ENCODE data around the gene OMP.
"Not testable (repeated sequence)": the region's sequence is repeated elsewhere in the genome, so short reads cannot be mapped to it uniquely, and the experiment has no call there.

The OMP gene

DNA sequence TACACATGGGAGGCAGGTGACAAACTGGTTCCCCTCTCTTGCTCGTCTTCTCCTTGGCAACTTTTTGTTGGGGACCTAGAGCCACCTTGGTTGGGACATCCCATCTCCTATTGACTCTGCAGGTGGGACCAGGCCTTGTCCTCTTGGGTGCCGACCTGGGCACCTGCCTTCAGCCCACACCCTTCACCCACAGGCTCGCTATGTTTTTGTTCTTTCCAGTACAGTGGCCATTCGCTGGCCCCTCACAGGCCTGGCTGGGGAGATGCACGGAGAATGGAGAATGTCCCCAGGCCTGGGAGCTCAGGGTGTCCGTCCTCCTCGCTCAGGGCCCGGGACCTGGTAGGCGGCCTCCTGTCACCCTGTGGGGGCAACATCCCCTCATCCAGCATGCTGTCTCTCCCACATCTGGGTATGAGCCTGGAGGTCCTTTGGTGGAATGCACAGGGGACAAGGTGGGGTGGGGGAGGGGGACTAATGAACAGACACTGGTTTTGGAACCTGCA lies 14.9 kb upstream of the OMP start:
- DNase-seq, result no peak

DNA sequence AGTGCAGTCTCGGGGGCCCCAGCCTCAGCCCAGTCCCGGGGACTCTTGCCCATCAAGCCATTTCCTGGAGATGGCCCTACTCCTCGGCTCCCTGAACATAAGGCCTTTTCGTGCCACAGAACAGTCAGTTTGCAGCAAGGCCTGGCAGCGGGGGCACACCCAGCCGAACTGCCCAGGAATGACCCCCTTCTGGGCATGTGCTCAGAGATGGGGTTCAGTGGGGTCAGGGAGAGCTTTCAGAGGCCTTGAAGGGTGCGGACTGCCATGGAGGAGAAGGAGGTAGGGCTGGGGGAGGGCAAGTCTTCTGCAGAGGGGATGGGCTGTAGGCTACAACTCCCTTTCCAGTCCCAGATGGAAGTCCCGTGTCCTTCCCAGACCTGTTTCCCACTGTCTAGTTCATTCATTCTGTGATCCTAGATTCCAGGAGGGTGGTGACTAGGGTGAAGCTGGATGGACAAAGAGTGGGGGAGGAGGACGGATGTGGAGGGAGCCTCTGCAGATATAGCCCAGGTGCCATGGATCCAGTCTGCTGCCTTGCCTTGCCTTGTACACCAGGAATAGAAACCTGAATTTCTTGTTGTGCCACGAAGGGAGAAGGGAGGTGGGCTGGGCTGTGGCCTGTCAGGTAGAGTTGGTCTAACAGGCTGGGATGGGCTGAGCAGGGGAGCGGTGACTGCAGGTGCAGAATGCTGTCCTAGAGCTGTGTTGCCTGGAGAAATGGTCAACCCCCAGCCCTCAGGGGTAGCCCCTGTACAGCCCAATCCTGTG lies 14.2 kb upstream of the OMP start:
- no peak for DNase-seq

DNA sequence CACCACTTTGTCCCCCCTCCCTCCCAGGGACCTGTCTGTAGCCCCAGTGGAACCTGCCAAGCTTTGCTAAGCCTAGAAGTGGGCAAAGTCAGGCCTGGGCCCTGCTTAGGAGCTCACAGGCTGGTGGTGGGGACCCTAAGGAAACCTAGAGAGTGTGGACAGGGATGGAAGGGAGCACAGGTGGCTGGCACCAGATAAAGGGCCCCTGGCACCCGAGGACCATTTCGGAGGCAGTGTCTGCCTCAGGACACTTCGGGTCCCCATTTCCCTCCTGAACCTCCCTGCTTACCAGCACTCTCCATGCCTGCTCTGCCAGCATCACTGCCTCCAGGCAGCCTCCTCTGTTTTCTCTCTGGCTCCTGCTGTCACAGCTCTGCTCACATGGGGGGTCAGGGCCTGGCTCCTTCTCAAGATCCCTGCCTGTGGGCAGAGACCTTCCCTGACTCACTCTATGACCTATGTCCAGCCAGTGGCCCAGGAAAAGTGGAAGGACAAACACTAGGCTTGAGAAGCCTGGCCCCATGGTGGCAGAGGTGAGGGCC lies 13.6 kb upstream of the OMP start:
- no peak for DNase-seq

DNA sequence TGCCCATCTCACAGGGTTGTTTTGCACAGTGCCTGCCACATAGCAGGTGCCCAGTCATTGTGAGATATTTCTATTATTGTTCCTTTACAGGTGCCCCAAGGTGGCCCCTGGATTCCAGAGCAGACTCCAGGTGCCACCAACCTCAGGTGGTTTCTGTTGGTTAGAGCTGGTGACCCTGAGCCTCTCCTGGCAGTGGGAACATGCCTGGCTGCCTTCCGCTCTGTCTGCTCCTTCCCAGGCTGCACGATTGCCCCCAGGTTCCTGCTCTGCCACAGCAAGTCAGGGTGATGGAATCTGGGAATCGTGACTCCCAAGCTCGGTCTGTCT lies 12.6 kb upstream of the OMP start:
- DNase-seq, result no peak

DNA sequence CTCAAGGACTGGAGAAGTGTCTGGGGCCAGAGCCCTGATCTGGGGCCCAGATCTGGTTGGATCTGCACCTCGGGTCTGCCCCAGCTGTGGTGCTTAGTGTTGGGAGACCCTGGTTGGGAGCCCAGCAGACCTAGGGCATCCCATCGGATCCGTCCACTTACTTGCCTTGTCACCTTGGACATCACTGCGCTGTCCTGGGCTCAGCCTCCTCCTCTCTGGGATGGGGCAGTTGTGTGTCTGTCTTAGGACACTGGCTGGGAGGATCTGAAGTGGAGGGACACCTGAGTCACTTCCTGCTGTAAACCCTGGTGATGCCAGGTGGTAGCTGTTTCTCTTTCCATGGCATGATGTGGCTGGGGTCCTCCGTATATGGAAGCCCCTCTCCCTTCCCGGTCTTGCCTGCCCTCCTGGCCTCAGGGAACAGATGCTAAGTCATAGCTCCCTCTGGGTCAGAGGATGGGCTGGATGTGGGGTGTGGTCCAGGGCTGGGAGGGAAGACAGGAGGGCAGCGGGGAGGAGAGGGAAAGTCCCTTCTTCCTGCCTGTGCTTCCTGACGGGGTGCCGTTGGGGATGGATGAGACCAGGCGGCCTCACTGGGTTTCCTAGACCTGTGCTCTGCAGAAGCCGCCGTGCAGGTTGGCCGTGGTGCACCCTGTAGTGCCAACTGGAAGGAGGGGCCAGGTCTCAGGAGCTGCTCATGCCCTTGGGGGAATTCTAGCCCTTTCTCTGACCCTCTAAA lies 12.1 kb upstream of the OMP start:
- DNase-seq, result no peak

DNA sequence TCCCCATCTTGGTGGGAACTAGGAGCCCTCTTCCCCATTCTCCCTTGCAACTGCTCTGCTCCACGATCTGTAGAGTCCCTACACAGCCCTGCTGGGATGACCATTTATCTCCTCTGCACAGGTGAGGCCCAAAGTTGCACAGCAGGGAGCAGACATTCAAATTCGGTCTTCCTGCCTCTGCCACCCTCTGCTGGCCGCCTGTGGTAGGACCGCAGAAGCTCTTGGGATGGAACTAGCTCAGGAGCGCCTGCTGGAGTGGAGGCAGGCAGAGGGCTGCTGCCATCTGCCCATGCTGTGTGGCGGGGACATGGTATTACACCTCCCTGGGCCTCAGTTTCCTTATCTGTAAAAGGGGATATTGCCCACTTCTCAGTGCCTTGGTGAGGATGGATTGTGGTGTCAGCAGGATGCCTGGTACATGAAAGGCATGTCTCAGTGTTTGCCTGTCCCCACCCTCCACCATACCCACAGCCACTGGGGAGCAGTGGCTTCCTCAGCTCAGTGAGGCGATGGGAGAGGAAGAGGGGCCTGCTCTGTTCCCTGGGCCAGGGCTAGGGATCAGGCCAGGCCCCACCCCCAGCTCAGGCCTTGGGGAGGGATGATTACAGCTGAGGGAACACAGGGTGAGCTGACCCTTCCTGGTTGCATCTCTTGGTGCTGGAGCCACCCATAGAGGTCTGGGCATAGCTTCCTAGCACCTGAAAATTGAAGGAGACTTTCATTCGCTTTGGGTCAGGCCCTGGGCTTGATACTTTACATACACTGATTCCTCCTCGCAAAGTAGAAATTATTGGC lies 11.3 kb upstream of the OMP start:
- DNase-seq, result peak; percentile 43

DNA sequence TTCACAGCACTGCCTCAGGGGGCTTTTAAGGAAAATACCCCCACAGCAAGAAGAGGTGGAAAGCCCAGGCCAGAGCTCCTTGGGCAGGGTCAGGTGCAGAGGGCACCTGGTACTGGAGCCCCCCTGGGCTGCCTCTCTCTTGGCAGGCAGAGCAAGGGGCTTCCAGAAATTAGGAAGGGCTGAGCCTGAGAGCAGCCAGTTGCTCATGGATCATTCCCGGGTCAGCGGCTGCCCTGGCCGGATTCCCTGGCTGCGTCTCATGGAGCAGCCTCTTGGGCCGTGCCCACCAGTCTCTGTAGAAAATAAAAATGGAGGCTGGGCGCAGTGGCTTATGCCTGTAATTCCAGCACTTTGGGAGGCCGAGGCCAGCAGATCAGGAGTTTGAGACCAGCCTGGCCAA lies 10.3 kb upstream of the OMP start:
- DNase-seq, result no peak

DNA sequence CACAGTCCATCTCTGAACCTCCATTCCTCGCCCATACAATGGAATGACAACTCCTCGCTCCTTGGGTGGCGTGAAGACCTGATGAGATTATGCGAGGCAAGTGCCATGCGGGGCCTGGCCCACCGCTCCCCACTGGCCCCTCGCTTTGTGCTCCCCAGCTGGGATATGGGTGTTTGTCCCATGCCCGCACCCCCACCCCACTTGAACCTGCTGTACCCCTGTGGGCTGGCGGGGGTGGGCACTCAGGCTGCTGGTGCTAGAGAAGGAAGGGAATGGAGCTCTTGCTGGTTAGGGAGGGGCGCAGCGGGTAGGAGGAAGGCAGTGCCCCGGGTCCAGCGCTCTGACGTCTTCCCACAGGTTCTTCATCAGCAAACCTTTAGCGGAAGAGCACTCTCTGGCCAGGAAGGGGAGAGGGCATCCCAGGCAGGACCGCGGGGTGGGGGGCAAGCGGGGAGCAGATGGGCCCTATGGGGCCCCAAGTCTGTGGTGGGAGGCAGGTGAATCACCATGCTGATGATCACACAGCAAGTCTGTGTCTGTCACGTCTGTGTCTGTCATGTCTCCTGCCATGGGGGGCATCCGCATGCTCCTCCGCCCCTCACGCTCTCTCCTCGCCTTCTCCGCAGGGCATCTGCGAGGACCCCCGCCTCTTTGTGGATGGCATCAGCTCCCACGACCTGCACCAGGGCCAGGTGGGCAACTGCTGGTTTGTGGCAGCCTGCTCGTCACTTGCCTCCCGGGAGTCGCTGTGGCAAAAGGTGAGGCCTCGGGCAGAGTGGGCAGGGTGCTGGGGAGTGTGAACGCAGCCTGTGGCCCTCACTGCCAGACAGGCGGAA lies 9.4 kb upstream of the OMP start:
- no peak for DNase-seq

DNA sequence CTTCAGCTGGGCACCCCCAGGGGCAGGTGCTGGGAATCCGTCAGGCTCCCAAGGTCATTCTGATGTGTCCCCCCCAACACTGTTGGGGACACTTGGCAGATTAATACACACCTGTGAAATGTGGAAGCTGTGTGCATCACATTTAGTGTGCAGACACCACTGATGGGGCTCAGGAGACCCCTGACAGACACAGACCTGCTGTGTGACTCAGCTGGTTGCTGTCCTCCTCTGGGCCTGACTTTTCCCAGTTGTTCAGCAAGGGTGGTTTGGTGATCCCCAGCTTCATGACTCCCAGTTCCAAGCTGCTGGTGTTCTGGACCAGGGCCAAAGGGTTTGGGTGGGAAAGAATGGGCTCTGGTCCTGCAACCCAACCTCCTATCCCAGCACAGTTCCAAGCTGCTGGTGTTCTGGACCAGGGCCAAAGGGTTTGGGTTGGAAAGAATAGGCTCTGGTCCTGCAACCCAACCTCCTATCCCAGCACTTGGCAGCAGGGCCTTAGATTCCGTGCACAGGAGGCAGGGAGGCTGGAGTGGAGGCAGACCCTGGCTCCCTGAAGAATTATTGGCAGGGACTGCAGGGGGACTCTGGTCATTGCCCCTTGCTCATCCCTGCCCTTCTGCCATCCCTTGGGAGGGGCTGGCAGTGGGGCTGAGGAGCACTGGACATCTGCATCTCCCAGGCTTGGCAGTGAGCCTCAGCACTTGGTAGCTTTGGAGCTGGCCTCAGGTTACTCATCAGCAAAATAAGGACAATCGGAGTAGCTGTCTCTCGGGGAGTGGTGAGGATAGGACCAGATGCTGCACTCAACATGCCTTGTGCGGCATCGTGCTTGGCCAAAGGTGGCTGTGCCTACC lies 8.4 kb upstream of the OMP start:
- DNase-seq, result no peak

DNA sequence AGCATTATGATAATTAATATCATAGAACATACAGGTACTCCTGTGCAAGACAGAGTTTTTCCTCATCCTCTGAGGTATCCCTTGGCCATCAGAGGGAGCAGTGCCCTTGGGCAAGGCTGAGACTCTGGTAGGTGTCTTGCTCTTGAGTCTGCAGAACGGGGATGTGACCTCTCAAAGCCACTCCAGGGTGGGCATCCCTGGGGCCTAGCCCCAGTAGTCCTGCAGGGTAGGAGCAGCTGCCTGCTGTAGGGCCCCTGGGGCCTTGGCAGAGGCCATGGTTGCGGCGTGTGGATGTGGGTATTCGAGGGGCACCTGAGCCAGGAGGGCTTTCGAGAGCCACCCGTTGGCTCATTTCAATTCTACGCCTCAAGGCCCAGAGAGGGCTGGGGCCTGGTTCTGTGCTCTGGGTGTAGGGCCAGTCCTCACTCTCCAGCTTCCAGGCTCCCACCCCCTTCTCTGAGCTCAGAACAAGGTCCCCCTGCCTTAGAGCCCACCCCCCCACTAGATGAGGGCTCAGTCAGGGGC lies 7.7 kb upstream of the OMP start:
- no peak for DNase-seq

DNA sequence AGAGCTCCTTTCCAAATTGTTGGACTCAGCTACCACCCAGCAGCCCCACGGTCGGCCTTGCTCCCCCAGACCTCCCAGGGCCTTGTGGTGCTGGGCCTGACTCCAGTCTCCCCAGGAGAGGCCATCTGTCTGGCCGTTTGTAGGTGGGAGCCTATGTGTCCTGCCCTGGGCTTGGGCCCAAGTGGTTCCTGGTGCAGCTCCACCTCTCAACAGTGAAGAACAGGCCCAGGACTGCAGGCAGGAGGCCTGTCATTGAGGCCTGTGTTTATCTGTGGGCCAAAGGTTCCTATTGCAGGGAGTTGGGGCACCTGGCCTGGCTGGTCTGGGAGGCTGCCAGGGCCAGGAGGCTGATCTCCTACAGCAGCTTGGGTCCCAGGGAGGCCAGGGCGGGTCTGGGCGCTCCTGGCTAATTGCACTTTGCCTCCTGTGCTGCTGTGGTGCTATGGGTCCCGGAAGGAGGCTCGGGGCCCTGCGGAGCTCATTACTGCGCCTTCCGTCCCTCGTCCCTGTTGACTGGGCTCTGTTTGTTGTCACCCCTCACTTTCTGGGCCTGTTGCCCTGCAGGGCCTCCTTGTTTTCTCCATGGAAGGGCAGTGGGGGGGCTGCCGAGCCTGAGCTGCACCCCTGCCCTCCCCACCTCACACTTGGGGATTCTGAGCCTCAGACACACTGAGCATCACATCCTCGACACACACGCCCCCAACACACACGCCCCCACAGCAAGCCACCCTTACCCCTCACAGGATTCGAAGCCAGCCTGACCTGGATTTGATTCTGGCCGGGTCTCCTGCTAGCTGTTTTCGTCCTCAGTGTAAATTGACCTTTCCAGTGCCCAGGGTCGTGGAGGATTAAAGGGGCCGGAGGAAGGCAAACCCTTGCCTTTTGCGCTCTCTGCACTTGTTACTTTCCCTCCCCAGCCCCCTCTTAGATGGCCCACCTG lies 6.8 kb upstream of the OMP start:
- no peak for DNase-seq

DNA sequence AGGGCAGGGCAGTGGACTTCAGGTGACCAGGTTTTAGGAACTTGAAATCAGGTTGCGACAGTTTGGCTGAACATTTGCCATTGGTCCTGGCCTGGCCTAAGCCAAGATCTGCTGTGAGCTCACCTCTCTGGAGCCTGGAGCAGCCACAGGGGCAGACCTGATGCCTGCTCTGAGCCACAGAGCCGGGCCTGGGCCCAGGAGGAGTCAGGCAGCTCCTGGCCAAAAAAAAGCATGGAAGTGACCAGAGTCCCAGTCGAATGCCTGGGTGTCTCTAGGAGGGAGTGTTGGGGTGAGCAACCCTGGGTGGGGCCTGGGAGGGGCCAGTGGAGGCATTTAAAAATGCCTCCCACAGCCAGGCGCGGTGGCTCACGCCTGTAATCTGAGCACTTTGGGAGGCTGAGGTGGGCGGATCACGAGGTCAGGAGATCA lies 6.0 kb upstream of the OMP start:
- DNase-seq, result no peak

DNA sequence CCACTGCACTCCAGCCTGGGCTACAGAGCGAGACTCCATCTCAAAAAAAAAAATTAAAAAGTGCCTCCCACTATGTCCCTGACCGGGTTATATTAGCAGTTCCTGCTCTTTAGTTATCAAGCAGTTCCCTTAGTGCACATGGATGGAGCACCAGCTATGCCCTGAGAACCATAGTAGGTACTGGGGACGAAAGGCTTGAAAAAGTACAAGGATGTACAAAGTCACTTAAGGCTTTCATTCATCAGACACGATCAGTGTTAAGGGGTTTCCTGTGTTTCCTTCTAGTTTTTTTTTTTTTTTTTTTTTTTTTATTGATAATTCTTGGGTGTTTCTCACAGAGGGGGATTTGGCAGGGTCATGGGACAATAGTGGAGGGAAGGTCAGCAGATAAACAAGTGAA lies 5.5 kb upstream of the OMP start:
- not testable (repeated sequence) for DNase-seq

DNA sequence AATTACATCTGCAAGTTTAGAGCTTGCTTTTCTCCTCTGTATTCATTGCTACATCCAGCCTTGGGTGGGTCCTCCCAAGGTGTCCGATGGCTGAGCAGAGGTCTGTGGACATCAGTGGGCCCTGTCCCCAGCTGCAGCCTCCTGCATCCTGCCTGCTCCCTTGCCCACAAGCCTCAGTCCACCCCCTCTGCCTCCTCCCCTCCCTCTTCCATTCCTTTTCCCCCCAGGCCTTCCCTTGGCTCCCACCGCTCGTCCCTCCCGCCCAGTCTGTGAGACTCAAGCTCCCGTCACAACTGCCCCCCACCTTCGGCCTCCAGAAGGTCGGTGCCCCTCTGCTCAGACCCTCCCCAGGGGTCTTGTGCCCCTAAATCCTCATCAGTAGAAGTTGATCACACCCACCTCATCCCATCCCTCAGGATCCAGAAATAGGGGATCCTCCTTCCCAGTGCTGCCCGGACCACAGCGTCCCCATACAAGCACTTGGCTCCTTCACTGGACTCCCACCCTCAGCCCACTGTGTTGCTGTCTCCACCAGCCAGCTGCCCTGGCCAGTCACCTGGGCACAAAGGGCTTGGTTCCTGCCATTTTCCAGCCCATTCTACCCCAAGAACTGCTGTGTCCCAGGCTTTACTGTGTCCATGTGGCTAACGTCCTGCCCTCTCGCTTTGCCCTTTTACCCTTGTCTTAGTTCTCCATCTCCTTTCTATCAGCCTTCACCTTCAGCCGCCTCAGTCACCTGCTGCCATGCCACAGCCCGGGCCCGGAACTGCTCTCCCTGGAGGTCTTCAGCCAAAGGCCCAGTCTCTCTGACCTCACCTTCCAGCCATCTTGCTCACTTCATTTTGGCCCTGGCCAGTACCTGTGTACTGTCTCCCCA lies 2.2 kb upstream of the OMP start:
- no peak for DNase-seq

DNA sequence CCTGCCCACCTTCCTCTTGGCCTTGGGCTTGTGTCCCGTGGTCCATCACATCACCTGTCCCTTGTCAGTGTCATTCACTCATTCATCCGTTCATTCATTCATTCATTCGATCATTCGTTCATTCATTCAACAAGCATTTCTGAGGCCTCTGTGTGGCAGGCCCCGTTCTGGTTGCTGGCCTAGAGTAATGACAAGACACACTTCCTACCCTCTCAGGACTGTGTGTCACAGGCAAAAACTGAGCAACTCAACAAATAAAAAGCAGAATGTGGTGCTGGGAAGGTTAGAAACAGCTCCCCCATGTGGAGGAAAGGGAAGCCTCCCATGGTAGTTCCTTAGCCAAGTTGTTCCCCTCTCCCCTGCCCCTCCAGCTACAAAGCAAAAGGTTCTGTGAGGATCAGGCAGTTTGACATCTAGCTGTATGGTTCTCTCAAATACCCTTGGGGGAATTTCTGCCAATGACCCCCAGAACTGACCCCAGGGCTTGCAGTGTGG lies 1.6 kb upstream of the OMP start:
- no peak for DNase-seq

DNA sequence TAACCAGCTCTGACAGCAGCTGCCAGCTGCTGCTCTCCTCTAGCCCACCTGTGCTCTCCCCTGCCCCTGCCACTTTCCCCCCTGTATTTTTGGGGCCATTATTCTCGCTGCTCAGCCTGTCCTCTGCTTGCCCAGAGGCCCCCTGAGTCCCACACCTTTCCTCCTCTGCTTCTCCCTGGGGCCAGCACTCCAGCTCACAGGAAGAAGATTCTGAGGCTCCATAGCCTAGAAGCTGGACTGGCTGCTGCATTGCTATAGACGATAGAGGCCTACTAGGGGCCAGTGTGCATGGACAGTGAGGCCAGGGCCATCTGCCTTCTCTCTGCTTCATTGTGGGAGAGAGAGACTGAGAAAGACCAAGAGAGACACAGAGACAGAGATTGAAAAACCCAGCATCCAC lies 679 bp downstream of the OMP start:
- DNase-seq, result no peak

DNA sequence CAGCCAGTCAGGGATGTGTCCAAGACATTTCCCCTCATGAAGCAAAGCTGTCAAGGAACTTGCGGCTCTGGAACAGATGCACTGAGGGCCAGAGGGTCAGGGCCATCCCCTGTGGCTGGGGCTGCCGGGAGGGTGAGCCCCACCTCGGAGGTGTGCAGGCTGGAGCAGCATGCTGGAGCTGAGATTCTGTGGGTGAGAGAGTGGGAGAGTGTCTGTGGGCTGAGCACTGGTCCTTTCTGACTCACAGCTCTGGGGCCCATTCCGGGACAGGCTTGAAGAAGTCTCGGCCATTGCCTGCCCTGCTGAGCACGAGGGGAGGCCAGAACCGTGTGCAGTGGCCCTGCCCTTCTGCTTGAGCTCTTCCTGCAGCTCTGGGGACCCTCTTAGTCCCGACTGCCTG lies 2.1 kb downstream of the OMP start:
- no peak for DNase-seq

DNA sequence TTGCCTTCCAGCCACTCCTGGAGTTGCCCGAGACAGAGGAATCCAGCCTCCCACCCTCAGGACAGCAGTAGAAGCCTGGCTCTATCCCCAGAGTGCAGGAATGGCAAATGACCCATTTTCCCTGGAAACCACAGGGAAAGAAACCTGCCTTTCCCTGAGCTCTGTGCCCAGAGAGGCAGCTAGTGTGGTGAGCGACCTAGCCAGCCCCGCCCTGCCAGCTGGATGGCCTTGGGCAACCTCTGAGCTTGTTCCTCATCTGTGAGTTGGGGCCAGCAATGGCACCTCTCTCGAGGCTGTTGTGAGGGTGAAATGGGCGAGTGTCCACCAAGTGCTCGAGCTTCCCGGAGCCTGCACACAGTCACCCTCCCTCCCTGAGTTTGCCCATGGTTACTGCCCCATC lies 3.7 kb downstream of the OMP start:
- DNase-seq, result no peak

DNA sequence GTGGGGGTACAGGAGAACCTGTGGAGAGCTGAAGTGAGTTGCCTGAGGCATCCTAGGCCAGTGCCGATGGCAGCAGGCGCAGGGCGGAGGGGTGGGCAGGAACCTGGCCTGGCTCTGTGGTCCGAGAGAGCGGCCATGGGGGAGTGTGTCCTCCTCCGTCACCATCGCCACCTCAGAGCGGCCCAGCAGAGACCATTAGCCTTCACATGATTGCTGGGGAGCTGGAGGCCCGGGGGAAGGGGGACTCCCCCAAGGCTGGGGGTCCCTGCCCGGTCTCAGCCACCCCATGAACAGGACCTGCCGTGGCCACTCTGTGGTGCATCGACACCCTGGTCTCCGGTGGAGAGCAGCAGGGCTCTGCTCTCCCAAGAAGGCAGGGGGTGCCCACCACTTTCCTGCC lies 4.1 kb downstream of the OMP start:
- DNase-seq, result no peak
